ENCODE data around the gene KCNK7.
A peak's percentile ranks its signal among the peaks of the same experiment; 100 is the strongest.

- TF ChIP-seq POLR2A (IDR thresholded peaks at IDR 0.05; ENCODE audit: low read depth, low read length) (peak; percentile 58), CTCF (IDR thresholded peaks at IDR 0.05; ENCODE audit: extremely low read depth in 1 of 2, insufficient read depth in 1 of 2, low read depth in 1 of 2, low read length in 2 of 2) (no peak), MYC (IDR thresholded peaks at IDR 0.05; ENCODE audit: low read depth, low read length) (no peak), EZH2 (IDR thresholded peaks at IDR 0.05; ENCODE audit: borderline replicate concordance, low read depth, low read length, severe bottlenecking) (no peak), POLR2AphosphoS5 (IDR thresholded peaks at IDR 0.05; ENCODE audit: insufficient read depth, low read depth, low read length) (peak; percentile 18), MAX (IDR thresholded peaks at IDR 0.05; ENCODE audit: insufficient read depth, insufficient read length) (no peak), JUN (IDR thresholded peaks at IDR 0.05; ENCODE audit: borderline replicate concordance, insufficient read depth, insufficient read length, low read depth) (peak; percentile 56)
Observed at GRCh38 chr11:65560555-65561418, 34.8 kb downstream of the KCNK7 start.

All from endothelial cell of umbilical vein (primary cell).